ENCODE measurements around the gene ANKS1B. TPM values are rescaled to one million over a fixed set of nuclear protein-coding genes. Genes with fewer than 3 reads are reported as not detected.
"Not testable (repeated sequence)": the region's sequence is repeated elsewhere in the genome, so short reads cannot be mapped to it uniquely, and the experiment has no call there.

Gene ANKS1B
- total RNA-seq, 1 donor from 2014 or later, result 1.2 TPM

DNA sequence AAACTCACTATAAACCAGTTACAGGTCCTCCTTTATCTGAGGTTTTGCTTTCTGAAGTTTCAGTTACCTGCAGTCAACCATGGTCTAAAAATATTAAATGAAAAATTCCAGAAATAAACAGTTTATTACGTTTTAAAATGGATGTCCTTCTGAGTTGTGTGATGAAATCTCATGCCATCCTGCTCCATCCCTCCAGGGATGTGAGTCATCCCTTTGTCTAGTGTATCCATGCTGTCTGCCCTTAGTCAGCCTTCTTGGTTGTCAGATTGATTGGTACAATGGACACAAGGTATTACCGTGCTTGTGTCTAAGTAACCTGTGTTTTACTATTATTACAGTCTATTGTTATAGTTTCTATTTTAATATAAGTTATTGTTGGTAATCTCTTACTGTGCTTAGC lies 1011.3 kb downstream of the ANKS1B start:
- intact Hi-C loops (cut with micrococcal nuclease), result no loop called here

- intact Hi-C loops (cut with micrococcal nuclease), result no loop called here
Observed at GRCh38 chr12:98970950-98971349, 1013.8 kb downstream of the ANKS1B start.

- intact Hi-C loops (cut with micrococcal nuclease), result no loop called here
Observed at GRCh38 chr12:98970210-98970609, 1014.5 kb downstream of the ANKS1B start.

GRCh38 chr12:98968896-98969295 lies 1015.8 kb downstream of the ANKS1B start:
- intact Hi-C loops (cut with micrococcal nuclease), result no loop called here

- intact Hi-C loops (cut with micrococcal nuclease), result not testable (repeated sequence)
Observed at GRCh38 chr12:98957135-98957534, 1027.6 kb downstream of the ANKS1B start.

GRCh38 chr12:98955284-98955683 lies 1029.5 kb downstream of the ANKS1B start:
- intact Hi-C loops (cut with micrococcal nuclease), result loop anchor here (1.0 kb wide), 1 partner anchor 43 kb away; no protein-coding TSS in a partner anchor

GRCh38 chr12:98954506-98954905 lies 1030.2 kb downstream of the ANKS1B start:
- intact Hi-C loops (cut with micrococcal nuclease), result no loop called here

- intact Hi-C loops (cut with micrococcal nuclease), result no loop called here
Observed at GRCh38 chr12:98951406-98951805, 1033.3 kb downstream of the ANKS1B start.

- intact Hi-C loops (cut with micrococcal nuclease), result no loop called here
Observed at GRCh38 chr12:98948343-98948949, 1036.3 kb downstream of the ANKS1B start.

DNA sequence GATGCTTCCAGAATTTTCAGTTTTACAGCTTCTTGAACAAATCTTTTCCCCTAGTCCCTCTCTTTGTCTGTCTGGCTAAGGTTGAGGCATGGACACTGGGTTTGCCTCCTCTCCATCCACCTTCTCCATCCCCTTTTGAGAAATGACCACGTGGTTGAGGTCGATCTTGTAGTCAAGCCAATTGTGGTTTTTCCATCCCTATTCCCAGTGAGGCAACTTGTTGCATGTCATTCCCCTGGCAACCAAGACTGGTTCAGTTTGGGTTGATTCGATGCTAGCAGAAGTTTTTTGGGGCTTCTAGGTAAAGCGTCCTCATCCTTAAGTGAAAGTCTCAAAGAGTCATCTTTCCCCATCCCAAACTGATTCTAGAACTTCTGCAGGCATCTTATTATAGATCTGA lies 1038.9 kb downstream of the ANKS1B start:
- intact Hi-C loops (cut with micrococcal nuclease), result no loop called here

DNA sequence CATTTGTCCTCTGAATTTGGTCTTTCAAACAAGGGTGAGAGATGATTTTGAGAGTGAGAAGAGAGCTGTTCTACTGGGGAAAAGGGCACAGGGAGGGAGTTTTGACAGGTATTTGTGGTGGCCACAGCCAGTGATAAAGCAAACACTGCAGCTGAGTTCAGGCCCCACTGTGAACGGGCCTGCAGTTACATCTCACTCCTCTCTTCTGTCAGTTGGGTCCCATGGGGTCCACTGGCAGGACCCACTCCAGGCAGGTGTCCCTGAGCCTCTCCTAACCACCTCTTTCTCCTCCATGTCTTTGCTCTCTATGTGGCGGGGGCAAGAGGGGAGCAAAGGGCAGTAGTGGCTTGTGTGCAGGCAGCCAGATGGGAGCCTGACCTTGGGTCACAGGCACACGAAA lies 1044.8 kb downstream of the ANKS1B start:
- intact Hi-C loops (cut with micrococcal nuclease), result loop anchor here (2.0 kb wide), 2 partner anchors 215 to 241 kb away; no protein-coding TSS in a partner anchor

- intact Hi-C loops (cut with micrococcal nuclease), result loop anchor here (2.0 kb wide), 2 partner anchors 215 to 241 kb away; no protein-coding TSS in a partner anchor
Observed at GRCh38 chr12:98939350-98939749, 1045.4 kb downstream of the ANKS1B start.

- intact Hi-C loops (cut with micrococcal nuclease), result no loop called here
Observed at GRCh38 chr12:98935847-98936246, 1048.9 kb downstream of the ANKS1B start.

DNA sequence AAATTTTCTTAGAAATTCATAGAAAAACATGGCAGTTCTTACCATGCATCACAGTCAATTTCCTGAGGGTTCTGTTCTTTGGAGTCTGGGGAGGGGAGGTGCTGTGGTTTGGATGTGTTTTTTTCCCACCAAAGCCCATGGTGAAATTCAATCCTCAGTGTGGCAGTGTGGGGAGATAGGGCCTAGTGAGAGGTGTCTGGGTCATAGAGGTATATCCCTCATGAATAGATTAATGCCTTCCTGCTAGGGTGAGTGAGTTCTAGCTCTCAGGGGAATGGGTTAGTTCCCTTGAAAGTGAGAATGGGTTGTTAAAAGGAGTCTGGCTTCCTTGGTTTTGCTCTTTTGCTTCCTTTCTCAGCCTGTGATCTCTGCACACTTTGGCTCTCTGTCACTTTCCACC lies 1061.9 kb downstream of the ANKS1B start:
- intact Hi-C loops (cut with micrococcal nuclease), result no loop called here

DNA sequence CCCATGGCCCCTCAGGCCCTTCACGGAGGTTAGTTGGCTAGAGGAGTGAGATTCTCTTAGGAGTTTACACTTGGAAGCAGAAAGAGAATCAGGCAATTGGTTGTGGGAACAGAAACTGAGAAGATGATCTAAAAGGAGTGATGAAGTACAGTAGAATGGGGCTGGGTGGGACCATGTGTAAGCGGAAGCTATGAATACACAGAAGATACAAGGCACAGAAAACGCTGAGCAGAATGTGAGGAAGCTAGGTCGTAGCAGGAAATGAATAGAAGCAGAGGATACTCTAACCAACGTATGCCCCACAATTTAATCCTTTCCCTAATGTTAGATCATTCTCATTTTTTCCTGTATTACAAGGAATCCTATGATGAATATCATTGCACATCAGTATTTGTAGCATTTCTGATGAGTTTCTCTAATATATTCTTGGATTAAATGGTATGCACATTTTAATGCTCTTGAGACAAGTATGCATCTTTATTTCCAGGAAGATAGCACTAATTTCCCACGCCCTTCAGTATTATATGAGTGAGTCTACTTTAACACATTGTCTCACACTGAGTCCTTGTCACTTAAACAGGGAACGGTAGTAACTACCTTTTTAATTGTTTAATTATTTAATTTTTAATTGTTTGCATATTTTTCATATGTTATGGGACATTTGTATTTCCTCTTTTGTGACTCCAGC lies 1066.4 kb downstream of the ANKS1B start:
- intact Hi-C loops (cut with micrococcal nuclease), result no loop called here

DNA sequence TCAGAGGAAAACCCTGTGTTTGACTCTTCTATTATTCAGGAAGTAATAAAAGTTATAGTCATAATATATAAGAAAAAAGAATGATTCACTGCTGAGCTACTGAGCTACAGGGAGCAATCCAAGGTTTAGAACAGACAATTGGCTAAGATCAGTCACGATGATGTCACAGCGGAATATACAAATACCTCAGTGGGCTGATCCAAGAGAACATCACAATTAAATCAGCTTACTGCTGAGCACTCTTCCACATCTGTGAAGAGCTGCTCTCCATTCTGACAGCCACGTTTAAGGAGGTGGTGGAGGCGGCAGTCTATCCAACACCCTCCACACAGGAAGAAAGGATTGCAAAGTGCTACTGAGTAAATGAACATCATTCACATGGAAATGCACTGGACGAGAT lies 1068.6 kb downstream of the ANKS1B start:
- intact Hi-C loops (cut with micrococcal nuclease), result no loop called here

- intact Hi-C loops (cut with micrococcal nuclease), result no loop called here
Observed at GRCh38 chr12:98912401-98912974, 1072.2 kb downstream of the ANKS1B start.

DNA sequence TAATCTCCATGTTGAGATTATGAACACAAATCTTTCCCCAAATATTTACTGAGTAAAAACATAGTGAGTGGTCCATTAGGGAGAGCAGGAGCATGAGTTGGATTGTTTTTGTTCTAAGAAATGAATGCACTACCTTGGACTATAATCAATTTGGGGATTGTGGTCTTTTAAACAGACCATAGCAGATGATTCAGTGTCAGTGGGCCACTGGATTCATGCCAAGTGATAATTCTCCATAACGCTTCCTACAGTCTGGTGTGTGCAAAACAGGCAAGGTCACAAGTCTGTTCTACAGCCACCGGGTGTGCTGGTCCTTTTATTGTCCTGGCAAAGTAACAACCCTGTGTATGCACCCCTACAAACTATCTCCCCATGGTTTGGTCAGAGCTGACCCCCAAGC lies 1073.3 kb downstream of the ANKS1B start:
- intact Hi-C loops (cut with micrococcal nuclease), result no loop called here

DNA sequence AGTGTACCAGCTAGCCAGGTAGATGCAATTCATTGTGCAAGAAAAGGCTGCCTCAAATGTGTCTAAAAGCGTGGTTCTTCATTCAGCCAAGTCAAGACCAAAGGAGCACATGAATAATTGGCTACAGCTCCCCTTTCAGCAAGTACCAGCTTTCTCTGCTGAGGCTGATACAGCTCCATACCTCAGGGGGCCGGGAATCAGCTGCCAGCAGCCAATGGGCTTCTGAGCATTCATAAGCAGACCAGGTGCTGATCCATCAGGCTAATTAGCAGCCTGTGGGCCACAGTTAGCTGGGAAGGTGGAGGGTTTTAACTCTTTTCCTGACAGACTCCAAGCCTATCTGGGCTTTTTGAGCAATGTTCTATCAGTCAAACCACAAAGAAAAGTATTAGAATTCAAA lies 1075.0 kb downstream of the ANKS1B start:
- intact Hi-C loops (cut with micrococcal nuclease), result no loop called here

GRCh38 chr12:98908866-98909265 lies 1075.9 kb downstream of the ANKS1B start:
- intact Hi-C loops (cut with micrococcal nuclease), result no loop called here

- intact Hi-C loops (cut with micrococcal nuclease), result no loop called here
Observed at GRCh38 chr12:98903875-98904274, 1080.9 kb downstream of the ANKS1B start.

DNA sequence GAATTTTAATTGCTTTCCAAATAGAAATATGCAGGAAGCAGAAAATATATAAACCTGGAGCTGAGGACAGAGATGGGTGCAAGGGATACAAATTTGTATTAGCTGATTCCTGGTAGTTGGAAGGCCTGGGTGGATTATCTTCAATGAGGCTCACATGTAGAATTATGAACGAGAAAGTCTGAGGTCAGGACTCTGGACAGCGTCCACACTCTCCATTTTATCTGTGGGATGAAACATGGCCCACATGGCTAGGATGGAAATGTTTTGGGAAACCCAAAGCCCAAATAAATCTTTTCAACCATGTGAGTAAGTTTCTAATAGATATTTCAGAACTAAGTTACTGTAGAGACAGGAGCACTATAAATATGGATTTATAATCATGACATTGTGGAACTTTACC lies 1083.5 kb downstream of the ANKS1B start:
- intact Hi-C loops (cut with micrococcal nuclease), result no loop called here

- intact Hi-C loops (cut with micrococcal nuclease), result no loop called here
Observed at GRCh38 chr12:98896938-98897337, 1087.8 kb downstream of the ANKS1B start.
